C4-2B (cell line): ENCODE data around the gene EEF1E1.

Experiments
- CTCF ChIP-seq: fragments of 450-650 bp; conservative IDR thresholded peaks from 2 replicates; pipeline ENCODE4 v1.5.1; 2017; ENCODE audit warnings: mild to moderate bottlenecking
- ZFX ChIP-seq: fragments of 450-650 bp; IDR thresholded peaks from 2 replicates; pipeline ENCODE4 v1.6.1; 2017

- TF ChIP-seq CTCF (no peak), ZFX (no peak)
These were observed 27.2 kb downstream of the EEF1E1 start for GRCh38 chr6:8075185-8075584.
